Measurements from ENCODE around the gene SYCP2L. TPM values are rescaled to one million over a fixed set of nuclear protein-coding genes. Genes with fewer than 3 reads are reported as not detected.

The SYCP2L gene
- total and polyA plus RNA-seq, 2 experiments from 2014 or later: 10.5 to 11.0 TPM

DNA sequence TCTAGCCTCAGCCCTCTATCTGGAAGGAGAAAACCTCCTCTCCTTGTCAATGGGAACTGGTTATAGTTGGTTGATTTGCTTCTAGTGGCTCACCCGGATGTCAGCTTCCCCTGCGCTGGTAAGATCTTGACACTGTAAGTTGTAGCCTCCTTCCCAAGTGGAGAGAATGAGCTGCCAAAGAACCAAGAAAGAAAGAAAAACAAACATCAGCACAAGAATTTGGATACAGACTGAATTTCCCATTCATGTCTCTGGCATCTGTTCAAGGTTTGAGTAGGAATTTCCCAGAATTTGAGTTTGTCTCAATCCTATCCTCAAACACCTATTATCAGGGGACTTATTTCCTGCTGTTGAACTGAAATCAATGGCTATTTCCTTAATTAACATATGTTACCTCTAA is 113.1 kb downstream of the SYCP2L start:
- Mint-ChIP-seq H3K27ac (no peak overlapping the region), H3K4me3 (no peak overlapping the region), H3K27me3 (ENCODE audit: insufficient read depth, low read depth, poor library complexity) (peaks cover 2% of the 10 kb centered on the region), H3K36me3 (ENCODE audit: low read depth) (no peaks in the 10 kb centered on the region), H3K4me1 (peaks cover 17% of the 10 kb centered on the region), H3K9me3 (no peaks in the 10 kb centered on the region)
- H3K9me2 ChIP-seq (ENCODE audit: insufficient read depth): no peaks in the 10 kb centered on the region
- no peaks in the 10 kb centered on the region; the same call in 1 of the 2 replicates for H3F3A ChIP-seq (replicated peaks; ENCODE audit: low read depth)
- H4K20me1 ChIP-seq (replicated peaks; ENCODE audit: insufficient read depth): no peaks in the 10 kb centered on the region
- no peak overlapping the region for H3K4me2 ChIP-seq
- H3K79me2 ChIP-seq (replicated peaks; ENCODE audit: insufficient read depth): no peaks in the 10 kb centered on the region
- no peak overlapping the region for H3K27ac ChIP-seq (ENCODE audit: low read depth)
- no peak overlapping the region for H3K4me3 ChIP-seq
- H3K4me1 ChIP-seq (ENCODE audit: insufficient read depth): peaks cover 7% of the 10 kb centered on the region
- no peaks in the 10 kb centered on the region for H3K27me3 ChIP-seq (ENCODE audit: insufficient read depth)
- DNase-seq (ENCODE audit: low spot score): no peak
- ATAC-seq: no peak
- H2AFZ ChIP-seq: no peak overlapping the region
- no peaks in the 10 kb centered on the region for H3K36me3 ChIP-seq (ENCODE audit: insufficient read depth)
- TF ChIP-seq STAT1 (IDR thresholded peaks at IDR 0.05; ENCODE audit: unreplicated experiment) (no peak), EZH2 (IDR thresholded peaks at IDR 0.05; ENCODE audit: low read depth, unreplicated experiment) (no peak), NANOG (IDR thresholded peaks at IDR 0.05; ENCODE audit: borderline replicate concordance) (no peak), EZH2phosphoT487 (IDR thresholded peaks at IDR 0.05; ENCODE audit: unreplicated experiment) (no peak), ZNF114 (CRISPR knock-in tag; IDR thresholded peaks at IDR 0.05) (no peak), JUNB (IDR thresholded peaks at IDR 0.05; ENCODE audit: unreplicated experiment) (no peak), POLR2AphosphoS5 (IDR thresholded peaks at IDR 0.05; ENCODE audit: low read depth) (no peak), CREB1 (CRISPR knock-in tag; IDR thresholded peaks at IDR 0.05; ENCODE audit: low read depth) (no peak), ZNF331 (CRISPR knock-in tag; IDR thresholded peaks at IDR 0.05; ENCODE audit: low read depth) (no peak)
- TF ChIP-seq, protein P1, sequence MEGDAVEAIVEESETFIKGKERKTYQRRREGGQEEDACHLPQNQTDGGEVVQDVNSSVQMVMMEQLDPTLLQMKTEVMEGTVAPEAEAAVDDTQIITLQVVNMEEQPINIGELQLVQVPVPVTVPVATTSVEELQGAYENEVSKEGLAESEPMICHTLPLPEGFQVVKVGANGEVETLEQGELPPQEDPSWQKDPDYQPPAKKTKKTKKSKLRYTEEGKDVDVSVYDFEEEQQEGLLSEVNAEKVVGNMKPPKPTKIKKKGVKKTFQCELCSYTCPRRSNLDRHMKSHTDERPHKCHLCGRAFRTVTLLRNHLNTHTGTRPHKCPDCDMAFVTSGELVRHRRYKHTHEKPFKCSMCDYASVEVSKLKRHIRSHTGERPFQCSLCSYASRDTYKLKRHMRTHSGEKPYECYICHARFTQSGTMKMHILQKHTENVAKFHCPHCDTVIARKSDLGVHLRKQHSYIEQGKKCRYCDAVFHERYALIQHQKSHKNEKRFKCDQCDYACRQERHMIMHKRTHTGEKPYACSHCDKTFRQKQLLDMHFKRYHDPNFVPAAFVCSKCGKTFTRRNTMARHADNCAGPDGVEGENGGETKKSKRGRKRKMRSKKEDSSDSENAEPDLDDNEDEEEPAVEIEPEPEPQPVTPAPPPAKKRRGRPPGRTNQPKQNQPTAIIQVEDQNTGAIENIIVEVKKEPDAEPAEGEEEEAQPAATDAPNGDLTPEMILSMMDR (conservative IDR thresholded peaks at IDR 0.05; ENCODE audit: low read depth in 2 of 2): no peak
- TF ChIP-seq, protein P2, sequence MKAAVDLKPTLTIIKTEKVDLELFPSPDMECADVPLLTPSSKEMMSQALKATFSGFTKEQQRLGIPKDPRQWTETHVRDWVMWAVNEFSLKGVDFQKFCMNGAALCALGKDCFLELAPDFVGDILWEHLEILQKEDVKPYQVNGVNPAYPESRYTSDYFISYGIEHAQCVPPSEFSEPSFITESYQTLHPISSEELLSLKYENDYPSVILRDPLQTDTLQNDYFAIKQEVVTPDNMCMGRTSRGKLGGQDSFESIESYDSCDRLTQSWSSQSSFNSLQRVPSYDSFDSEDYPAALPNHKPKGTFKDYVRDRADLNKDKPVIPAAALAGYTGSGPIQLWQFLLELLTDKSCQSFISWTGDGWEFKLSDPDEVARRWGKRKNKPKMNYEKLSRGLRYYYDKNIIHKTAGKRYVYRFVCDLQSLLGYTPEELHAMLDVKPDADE (IDR thresholded peaks at IDR 0.05): no peak
- TF ChIP-seq, protein P3, sequence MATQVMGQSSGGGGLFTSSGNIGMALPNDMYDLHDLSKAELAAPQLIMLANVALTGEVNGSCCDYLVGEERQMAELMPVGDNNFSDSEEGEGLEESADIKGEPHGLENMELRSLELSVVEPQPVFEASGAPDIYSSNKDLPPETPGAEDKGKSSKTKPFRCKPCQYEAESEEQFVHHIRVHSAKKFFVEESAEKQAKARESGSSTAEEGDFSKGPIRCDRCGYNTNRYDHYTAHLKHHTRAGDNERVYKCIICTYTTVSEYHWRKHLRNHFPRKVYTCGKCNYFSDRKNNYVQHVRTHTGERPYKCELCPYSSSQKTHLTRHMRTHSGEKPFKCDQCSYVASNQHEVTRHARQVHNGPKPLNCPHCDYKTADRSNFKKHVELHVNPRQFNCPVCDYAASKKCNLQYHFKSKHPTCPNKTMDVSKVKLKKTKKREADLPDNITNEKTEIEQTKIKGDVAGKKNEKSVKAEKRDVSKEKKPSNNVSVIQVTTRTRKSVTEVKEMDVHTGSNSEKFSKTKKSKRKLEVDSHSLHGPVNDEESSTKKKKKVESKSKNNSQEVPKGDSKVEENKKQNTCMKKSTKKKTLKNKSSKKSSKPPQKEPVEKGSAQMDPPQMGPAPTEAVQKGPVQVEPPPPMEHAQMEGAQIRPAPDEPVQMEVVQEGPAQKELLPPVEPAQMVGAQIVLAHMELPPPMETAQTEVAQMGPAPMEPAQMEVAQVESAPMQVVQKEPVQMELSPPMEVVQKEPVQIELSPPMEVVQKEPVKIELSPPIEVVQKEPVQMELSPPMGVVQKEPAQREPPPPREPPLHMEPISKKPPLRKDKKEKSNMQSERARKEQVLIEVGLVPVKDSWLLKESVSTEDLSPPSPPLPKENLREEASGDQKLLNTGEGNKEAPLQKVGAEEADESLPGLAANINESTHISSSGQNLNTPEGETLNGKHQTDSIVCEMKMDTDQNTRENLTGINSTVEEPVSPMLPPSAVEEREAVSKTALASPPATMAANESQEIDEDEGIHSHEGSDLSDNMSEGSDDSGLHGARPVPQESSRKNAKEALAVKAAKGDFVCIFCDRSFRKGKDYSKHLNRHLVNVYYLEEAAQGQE (IDR thresholded peaks at IDR 0.05; ENCODE audit: unreplicated experiment): no peak
- TF ChIP-seq, protein P4, sequence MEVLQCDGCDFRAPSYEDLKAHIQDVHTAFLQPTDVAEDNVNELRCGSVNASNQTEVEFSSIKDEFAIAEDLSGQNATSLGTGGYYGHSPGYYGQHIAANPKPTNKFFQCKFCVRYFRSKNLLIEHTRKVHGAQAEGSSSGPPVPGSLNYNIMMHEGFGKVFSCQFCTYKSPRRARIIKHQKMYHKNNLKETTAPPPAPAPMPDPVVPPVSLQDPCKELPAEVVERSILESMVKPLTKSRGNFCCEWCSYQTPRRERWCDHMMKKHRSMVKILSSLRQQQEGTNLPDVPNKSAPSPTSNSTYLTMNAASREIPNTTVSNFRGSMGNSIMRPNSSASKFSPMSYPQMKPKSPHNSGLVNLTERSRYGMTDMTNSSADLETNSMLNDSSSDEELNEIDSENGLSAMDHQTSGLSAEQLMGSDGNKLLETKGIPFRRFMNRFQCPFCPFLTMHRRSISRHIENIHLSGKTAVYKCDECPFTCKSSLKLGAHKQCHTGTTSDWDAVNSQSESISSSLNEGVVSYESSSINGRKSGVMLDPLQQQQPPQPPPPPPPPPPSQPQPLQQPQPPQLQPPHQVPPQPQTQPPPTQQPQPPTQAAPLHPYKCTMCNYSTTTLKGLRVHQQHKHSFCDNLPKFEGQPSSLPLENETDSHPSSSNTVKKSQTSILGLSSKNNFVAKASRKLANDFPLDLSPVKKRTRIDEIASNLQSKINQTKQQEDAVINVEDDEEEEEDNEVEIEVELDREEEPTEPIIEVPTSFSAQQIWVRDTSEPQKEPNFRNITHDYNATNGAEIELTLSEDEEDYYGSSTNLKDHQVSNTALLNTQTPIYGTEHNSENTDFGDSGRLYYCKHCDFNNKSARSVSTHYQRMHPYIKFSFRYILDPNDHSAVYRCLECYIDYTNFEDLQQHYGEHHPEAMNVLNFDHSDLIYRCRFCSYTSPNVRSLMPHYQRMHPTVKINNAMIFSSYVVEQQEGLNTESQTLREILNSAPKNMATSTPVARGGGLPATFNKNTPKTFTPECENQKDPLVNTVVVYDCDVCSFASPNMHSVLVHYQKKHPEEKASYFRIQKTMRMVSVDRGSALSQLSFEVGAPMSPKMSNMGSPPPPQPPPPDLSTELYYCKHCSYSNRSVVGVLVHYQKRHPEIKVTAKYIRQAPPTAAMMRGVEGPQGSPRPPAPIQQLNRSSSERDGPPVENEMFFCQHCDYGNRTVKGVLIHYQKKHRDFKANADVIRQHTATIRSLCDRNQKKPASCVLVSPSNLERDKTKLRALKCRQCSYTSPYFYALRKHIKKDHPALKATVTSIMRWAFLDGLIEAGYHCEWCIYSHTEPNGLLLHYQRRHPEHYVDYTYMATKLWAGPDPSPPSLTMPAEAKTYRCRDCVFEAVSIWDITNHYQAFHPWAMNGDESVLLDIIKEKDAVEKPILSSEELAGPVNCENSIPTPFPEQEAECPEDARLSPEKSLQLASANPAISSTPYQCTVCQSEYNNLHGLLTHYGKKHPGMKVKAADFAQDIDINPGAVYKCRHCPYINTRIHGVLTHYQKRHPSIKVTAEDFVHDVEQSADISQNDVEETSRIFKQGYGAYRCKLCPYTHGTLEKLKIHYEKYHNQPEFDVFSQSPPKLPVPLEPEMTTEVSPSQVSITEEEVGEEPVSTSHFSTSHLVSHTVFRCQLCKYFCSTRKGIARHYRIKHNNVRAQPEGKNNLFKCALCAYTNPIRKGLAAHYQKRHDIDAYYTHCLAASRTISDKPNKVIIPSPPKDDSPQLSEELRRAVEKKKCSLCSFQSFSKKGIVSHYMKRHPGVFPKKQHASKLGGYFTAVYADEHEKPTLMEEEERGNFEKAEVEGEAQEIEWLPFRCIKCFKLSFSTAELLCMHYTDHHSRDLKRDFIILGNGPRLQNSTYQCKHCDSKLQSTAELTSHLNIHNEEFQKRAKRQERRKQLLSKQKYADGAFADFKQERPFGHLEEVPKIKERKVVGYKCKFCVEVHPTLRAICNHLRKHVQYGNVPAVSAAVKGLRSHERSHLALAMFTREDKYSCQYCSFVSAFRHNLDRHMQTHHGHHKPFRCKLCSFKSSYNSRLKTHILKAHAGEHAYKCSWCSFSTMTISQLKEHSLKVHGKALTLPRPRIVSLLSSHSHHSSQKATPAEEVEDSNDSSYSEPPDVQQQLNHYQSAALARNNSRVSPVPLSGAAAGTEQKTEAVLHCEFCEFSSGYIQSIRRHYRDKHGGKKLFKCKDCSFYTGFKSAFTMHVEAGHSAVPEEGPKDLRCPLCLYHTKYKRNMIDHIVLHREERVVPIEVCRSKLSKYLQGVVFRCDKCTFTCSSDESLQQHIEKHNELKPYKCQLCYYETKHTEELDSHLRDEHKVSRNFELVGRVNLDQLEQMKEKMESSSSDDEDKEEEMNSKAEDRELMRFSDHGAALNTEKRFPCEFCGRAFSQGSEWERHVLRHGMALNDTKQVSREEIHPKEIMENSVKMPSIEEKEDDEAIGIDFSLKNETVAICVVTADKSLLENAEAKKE (CRISPR knock-in tag; IDR thresholded peaks at IDR 0.05): no peak
